BJ (cell line): ENCODE results near the gene EPB41L4A. TPM values are rescaled to one million over a fixed set of nuclear protein-coding genes. Genes with fewer than 3 reads are reported as not detected.

Experiments
- CTCF ChIA-PET: fragments of 350-600 bp; formaldehyde crosslinking; extraction: SDS; loops from one replicate; lab custom pipeline; 2021; ENCODE audit warnings: antibody characterized with exemption, inconsistent platforms; lab: Yijun Ruan, JAX
- POLR2A ChIA-PET: fragments of 300-600 bp; sonication (Branson Sonifier 250); formaldehyde crosslinking; extraction: SDS; loops from one replicate; lab custom pipeline; 2021; ENCODE audit warnings: antibody characterized with exemption; lab: Charles Lee
- DNase-seq: peaks from one replicate; pipeline ENCODE4 v3.0.0-alpha.2; 2011; ENCODE audit warnings: low read depth
- H3K27me3 ChIP-seq: 2 replicates; pipeline ENCODE4 v1.6.0; 2011; ENCODE audit warnings: low read length; ENCODE audit not compliant: control insufficient read depth, insufficient read depth
- H3K36me3 ChIP-seq: 2 replicates; pipeline ENCODE4 v1.5.1; 2011; ENCODE audit warnings: low read length; ENCODE audit not compliant: control insufficient read depth, insufficient read depth
- H3K4me3 ChIP-seq: 2 replicates; pipeline ENCODE4 v1.5.1; 2011; ENCODE audit warnings: low read depth, mild to moderate bottlenecking, control low read depth, low read length
- polyA plus RNA-seq: library from polyadenylated mRNA; depleted of rRNA; stranded (reverse); fragments of >200 nt; gene quantifications from 2 replicates; pipeline ENCODE4 v1.2.3, GENCODE V29; 2011
- TF ChIP-seq, protein P1 (sequence below): IDR thresholded peaks from 2 replicates; pipeline ENCODE4 v1.5.1; 2011; ENCODE audit warnings: low read depth, mild to moderate bottlenecking, control low read depth, inconsistent platforms, low read length, moderate library complexity; ENCODE audit not compliant: insufficient read depth

EPB41L4A gene
- polyA plus RNA-seq, 1 experiment, result 0.04 TPM

DNA sequence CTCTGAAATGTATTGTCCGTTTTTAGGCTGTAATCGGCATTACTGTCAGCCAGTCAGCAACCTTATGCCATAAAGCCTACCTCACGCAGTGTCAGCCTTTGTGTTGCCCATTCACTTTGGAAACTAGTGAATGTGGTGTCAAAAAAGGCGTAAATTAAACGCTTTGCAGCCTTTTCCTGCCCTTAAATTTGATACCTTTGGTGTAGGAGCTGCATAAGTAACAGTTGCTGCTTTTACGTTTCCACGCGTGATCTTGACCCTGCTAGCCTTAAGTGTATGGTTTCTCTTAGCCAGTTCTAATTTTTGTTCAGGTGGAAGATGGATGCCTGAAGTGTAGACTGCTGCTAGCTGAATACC lies 257.7 kb downstream of the EPB41L4A start:
- POLR2A ChIA-PET, result interaction anchor here (1.0 to 1.2 kb wide), 2 partner anchors 200 to 404 kb away, joined by 3 read pairs; partner anchors contain the start of gene NREP

DNA sequence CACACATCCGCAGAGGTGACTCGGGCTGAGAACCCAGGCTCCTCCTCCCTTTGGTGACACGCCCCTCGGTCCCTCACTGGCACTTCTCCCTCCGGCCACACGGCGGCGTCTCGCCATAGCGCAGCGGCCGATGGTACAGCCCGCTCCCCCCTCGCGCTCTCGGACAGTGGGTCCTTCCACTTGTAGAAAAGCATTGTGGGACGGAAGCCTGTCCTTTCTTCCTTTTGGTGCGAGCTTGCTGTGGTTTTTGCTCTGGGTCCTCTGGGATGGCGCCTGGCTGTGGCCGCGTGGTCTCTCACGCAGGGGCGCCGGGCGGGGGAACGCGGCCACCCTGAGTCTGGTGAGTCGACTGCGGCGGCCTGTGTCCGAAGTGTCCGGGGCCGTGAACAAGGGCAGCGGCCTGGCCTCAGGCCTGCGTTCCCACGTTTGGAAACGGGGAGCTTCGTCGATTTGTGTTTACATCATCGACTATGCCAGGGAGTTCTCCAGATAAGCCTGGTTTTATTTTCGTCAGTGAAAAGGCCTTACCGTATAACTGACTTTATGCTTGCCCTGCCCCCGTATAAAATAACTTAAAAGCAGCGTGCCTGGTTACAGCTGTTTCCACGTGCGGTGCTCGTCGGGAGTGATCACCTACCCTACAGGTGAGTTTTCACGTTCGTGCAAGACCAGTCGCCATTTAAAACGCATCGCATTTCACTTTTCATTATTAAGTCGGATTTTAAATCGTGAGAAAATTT lies 258.3 kb downstream of the EPB41L4A start:
- POLR2A ChIA-PET, result interaction anchor here (0.5 to 1.2 kb wide), 3 partner anchors 199 to 404 kb away, joined by 3 to 6 read pairs (median 3); partner anchors contain the start of gene NREP
- TF ChIP-seq, protein P1, sequence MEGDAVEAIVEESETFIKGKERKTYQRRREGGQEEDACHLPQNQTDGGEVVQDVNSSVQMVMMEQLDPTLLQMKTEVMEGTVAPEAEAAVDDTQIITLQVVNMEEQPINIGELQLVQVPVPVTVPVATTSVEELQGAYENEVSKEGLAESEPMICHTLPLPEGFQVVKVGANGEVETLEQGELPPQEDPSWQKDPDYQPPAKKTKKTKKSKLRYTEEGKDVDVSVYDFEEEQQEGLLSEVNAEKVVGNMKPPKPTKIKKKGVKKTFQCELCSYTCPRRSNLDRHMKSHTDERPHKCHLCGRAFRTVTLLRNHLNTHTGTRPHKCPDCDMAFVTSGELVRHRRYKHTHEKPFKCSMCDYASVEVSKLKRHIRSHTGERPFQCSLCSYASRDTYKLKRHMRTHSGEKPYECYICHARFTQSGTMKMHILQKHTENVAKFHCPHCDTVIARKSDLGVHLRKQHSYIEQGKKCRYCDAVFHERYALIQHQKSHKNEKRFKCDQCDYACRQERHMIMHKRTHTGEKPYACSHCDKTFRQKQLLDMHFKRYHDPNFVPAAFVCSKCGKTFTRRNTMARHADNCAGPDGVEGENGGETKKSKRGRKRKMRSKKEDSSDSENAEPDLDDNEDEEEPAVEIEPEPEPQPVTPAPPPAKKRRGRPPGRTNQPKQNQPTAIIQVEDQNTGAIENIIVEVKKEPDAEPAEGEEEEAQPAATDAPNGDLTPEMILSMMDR, result peak; percentile 99

More for the DNA sequence above, 257.7 kb downstream of the EPB41L4A start:
- Histone ChIP-seq H3K4me3 (peak overlapping the region; percentile 77), H3K36me3 (peaks cover 4% of the 10 kb centered on the region), H3K27me3 (no peaks in the 10 kb centered on the region)
- no peak for DNase-seq
- CTCF ChIA-PET, result interaction anchor here (0.7 to 7.5 kb wide), 11 partner anchors 8 to 1054 kb away, joined by 3 to 58 read pairs (median 3); no protein-coding TSS in a partner anchor
- TF ChIP-seq, protein P1, result no peak

DNA sequence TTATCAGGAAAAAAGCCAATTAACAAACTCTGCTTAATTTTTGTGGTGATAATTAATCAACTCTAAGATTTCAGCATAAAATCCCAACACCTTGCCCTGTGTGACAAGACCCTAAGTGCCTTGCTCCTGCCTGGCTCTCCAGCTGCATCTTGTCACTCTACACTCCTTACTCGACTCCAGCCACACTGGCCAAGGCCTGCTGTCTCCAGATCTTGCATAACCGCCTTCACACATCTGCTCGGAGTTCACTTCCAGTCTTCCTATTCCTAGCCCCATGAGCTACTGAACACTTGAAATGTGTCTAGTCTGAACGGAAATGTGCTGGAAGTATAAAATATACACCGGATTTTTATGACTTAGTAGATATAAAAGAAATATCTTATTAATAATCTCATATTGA lies 259.6 kb downstream of the EPB41L4A start:
- ChIA-PET CTCF (interaction anchor here (1.1 kb wide), 1 partner anchor 641 kb away, joined by 3 read pairs; no protein-coding TSS in a partner anchor), POLR2A (no interaction called here)
- TF ChIP-seq, protein P1, result no peak
- no peaks in the 10 kb centered on the region for H3K27me3 ChIP-seq
- H3K4me3 ChIP-seq, result no peak overlapping the region
- DNase-seq, result no peak
- H3K36me3 ChIP-seq, result peaks cover 4% of the 10 kb centered on the region

More for the DNA sequence above, 258.3 kb downstream of the EPB41L4A start:
- Histone ChIP-seq H3K27me3 (no peaks in the 10 kb centered on the region), H3K4me3 (peak overlapping the region; percentile 77), H3K36me3 (peaks cover 4% of the 10 kb centered on the region)
- CTCF ChIA-PET, result interaction anchor here (0.6 to 7.5 kb wide), 13 partner anchors 9 to 1053 kb away, joined by 3 to 58 read pairs (median 3); no protein-coding TSS in a partner anchor
- peak; percentile 26 for DNase-seq

DNA sequence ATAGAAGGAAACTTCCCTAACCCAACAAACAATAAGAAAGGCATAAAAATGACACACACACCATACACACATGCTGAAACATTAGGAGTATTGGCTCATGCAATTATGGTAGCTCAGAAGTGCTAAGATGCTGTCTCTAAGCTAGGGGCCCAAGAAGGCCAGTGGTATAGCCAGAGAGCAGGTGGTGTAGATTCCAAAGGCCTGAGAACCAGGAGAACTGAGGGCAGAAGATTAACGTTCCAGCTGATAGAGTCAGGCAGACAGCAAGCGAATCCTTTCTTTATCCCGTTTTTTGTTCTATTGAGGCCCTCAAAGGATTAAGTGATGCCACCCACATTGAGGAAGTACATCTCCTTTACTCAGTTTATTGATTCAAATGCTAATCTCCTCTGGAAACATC lies 262.9 kb downstream of the EPB41L4A start:
- H3K27me3 ChIP-seq, result no peaks in the 10 kb centered on the region
- no peak for DNase-seq
- H3K36me3 ChIP-seq, result no peaks in the 10 kb centered on the region
- ChIA-PET POLR2A (no interaction called here), CTCF (no interaction called here)
- H3K4me3 ChIP-seq, result no peak overlapping the region
- TF ChIP-seq, protein P1, result no peak

DNA sequence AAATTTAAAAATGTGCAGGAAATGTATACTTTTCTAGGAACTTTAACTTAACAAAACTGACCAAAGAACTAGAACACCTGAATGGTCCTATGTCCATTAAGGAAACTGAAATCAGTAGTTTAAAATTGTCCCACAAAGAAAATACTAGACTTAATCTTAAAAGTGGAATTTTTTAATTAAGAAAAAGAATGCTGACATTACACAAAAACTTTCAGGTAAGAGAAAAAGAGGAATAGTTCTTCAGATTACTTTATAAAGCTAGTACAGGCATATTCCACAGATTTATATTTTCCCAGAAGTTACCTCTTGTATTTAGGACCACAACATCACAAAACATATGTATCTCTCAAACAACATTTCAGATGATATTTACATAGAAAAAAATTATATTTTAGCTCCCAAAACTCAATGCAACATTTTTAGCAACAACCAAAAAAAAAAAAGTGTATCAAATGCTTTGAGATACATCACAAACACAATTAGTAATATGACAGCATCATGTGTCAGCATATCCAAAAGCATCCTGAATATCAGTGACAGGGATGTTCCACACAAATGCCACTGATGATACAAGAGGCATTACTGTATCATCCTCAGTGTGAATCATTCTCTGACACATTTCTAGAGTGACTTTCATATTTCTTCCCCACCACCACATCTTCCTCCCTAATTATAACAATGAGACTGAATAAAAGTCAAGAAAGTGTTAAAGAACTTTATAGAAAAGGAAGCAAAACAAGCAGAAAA lies 264.0 kb downstream of the EPB41L4A start:
- no peak for DNase-seq
- TF ChIP-seq, protein P1, result no peak
- CTCF ChIA-PET, result no interaction called here
- POLR2A ChIA-PET, result no interaction called here
- no peaks in the 10 kb centered on the region for H3K36me3 ChIP-seq
- H3K27me3 ChIP-seq, result no peaks in the 10 kb centered on the region
- no peak overlapping the region for H3K4me3 ChIP-seq
